OCI-M2 (cell line): ENCODE data around the gene TUG1.

Experiments
- DNase-seq: peaks from one replicate; lab custom pipeline; 2025; ENCODE audit not compliant: unreplicated experiment; lab: John Stamatoyannopoulos, UW

TUG1 gene

GRCh38 chr22:30968924-30969531, at the start of gene TUG1:
Gene TUG1 (plus strand): TSS chr22:30969265.
- peak; percentile 47 for DNase-seq

GRCh38 chr22:30919973-30920372, 49.1 kb upstream of the TUG1 start:
- no peak for DNase-seq

GRCh38 chr22:30920407-30920806, 48.7 kb upstream of the TUG1 start:
- DNase-seq, result peak; percentile 41

GRCh38 chr22:30921108-30921507, 48.0 kb upstream of the TUG1 start:
- no peak for DNase-seq

GRCh38 chr22:30922151-30922611, 46.9 kb upstream of the TUG1 start:
- peak; percentile 37 for DNase-seq

GRCh38 chr22:30923168-30923900, 45.7 kb upstream of the TUG1 start:
- no peak for DNase-seq

GRCh38 chr22:30925667-30926066, 43.4 kb upstream of the TUG1 start:
- DNase-seq, result no peak

- no peak for DNase-seq
Measured at GRCh38 chr22:30926706-30927105, 42.4 kb upstream of the TUG1 start.

- DNase-seq, result no peak
Measured at GRCh38 chr22:30927806-30928205, 41.3 kb upstream of the TUG1 start.

- DNase-seq, result no peak
Measured at GRCh38 chr22:30928401-30928800, 40.7 kb upstream of the TUG1 start.

- DNase-seq, result no peak
Measured at GRCh38 chr22:30930228-30930627, 38.8 kb upstream of the TUG1 start.

GRCh38 chr22:30931541-30932300, 37.3 kb upstream of the TUG1 start:
- no peak for DNase-seq

- DNase-seq, result no peak
Measured at GRCh38 chr22:30932661-30933060, 36.4 kb upstream of the TUG1 start.

GRCh38 chr22:30933457-30933856, 35.6 kb upstream of the TUG1 start:
- no peak for DNase-seq

- no peak for DNase-seq
Measured at GRCh38 chr22:30934053-30934452, 35.0 kb upstream of the TUG1 start.

- no peak for DNase-seq
Measured at GRCh38 chr22:30940685-30941362, 28.2 kb upstream of the TUG1 start.

- no peak for DNase-seq
Measured at GRCh38 chr22:30941363-30941740, 27.7 kb upstream of the TUG1 start.

GRCh38 chr22:30943368-30943767, 25.7 kb upstream of the TUG1 start:
- no peak for DNase-seq

- no peak for DNase-seq
Measured at GRCh38 chr22:30944986-30945385, 24.1 kb upstream of the TUG1 start.

- no peak for DNase-seq
Measured at GRCh38 chr22:30945653-30946052, 23.4 kb upstream of the TUG1 start.

- no peak for DNase-seq
Measured at GRCh38 chr22:30946354-30946753, 22.7 kb upstream of the TUG1 start.
